Measurements from ENCODE around the gene GLT1D1.

Gene GLT1D1

GRCh38 chr12:128872303-128872702 is 19.0 kb downstream of the GLT1D1 start:
- no peak for DNase-seq (ENCODE audit: low spot score in 2 of 2)
- Mint-ChIP-seq H3K4me3 (no peak overlapping the region), H3K36me3 (ENCODE audit: insufficient read depth) (no peaks in the 10 kb centered on the region), H3K27ac (ENCODE audit: low read depth) (no peak overlapping the region), H3K27me3 (peaks cover 8% of the 10 kb centered on the region), H3K4me1 (no peaks in the 10 kb centered on the region), H3K9me3 (peaks cover 11% of the 10 kb centered on the region)
- ATAC-seq (replicated peaks; ENCODE audit: extremely low read depth, poor library complexity, severe bottlenecking): no peak

- H3K4me3 Mint-ChIP-seq: no peak overlapping the region
- no peak overlapping the region for H3K27ac Mint-ChIP-seq (ENCODE audit: low read depth)
- peaks cover 18% of the 10 kb centered on the region for H3K9me3 Mint-ChIP-seq
- no peaks in the 10 kb centered on the region for H3K27me3 Mint-ChIP-seq
- no peaks in the 10 kb centered on the region for H3K4me1 Mint-ChIP-seq
- ATAC-seq (replicated peaks; ENCODE audit: extremely low read depth, poor library complexity, severe bottlenecking): no peak
- no peak for DNase-seq (ENCODE audit: low spot score in 2 of 2)
- no peaks in the 10 kb centered on the region for H3K36me3 Mint-ChIP-seq (ENCODE audit: insufficient read depth)
These were observed 23.3 kb downstream of the GLT1D1 start for GRCh38 chr12:128876559-128876958.

- Mint-ChIP-seq H3K27me3 (no peaks in the 10 kb centered on the region), H3K4me3 (no peak overlapping the region), H3K4me1 (no peaks in the 10 kb centered on the region), H3K36me3 (ENCODE audit: insufficient read depth) (no peaks in the 10 kb centered on the region), H3K9me3 (peaks cover 12% of the 10 kb centered on the region), H3K27ac (ENCODE audit: low read depth) (no peak overlapping the region)
- DNase-seq (ENCODE audit: low spot score in 2 of 2): no peak
- no peak for ATAC-seq (replicated peaks; ENCODE audit: extremely low read depth, poor library complexity, severe bottlenecking)
These were observed 26.9 kb downstream of the GLT1D1 start for GRCh38 chr12:128879898-128880764.

GRCh38 chr12:128891856-128892255 is 38.6 kb downstream of the GLT1D1 start:
- Mint-ChIP-seq H3K4me1 (no peaks in the 10 kb centered on the region), H3K9me3 (no peaks in the 10 kb centered on the region), H3K27ac (ENCODE audit: low read depth) (no peak overlapping the region), H3K36me3 (ENCODE audit: insufficient read depth) (no peaks in the 10 kb centered on the region), H3K27me3 (no peaks in the 10 kb centered on the region), H3K4me3 (no peak overlapping the region)
- ATAC-seq (replicated peaks; ENCODE audit: extremely low read depth, poor library complexity, severe bottlenecking) (no peak), DNase-seq (ENCODE audit: low spot score in 2 of 2) (no peak)

- H3K27ac Mint-ChIP-seq (ENCODE audit: low read depth): no peak overlapping the region
- H3K36me3 Mint-ChIP-seq (ENCODE audit: insufficient read depth): no peaks in the 10 kb centered on the region
- no peak overlapping the region for H3K4me3 Mint-ChIP-seq
These were observed 50.0 kb downstream of the GLT1D1 start for GRCh38 chr12:128903236-128903635.

GRCh38 chr12:128905003-128905544 is 51.8 kb downstream of the GLT1D1 start:
- ATAC-seq (replicated peaks; ENCODE audit: extremely low read depth, poor library complexity, severe bottlenecking) (no peak), DNase-seq (ENCODE audit: low spot score in 2 of 2) (no peak)
- H3K9me3 Mint-ChIP-seq: no peaks in the 10 kb centered on the region
- H3K36me3 Mint-ChIP-seq (ENCODE audit: insufficient read depth): no peaks in the 10 kb centered on the region
- no peak overlapping the region for H3K4me3 Mint-ChIP-seq
- H3K27ac Mint-ChIP-seq (ENCODE audit: low read depth): no peak overlapping the region
- no peaks in the 10 kb centered on the region for H3K4me1 Mint-ChIP-seq
- H3K27me3 Mint-ChIP-seq: no peaks in the 10 kb centered on the region

More at GRCh38 chr12:128903236-128903635, 50.0 kb downstream of the GLT1D1 start:
- Mint-ChIP-seq H3K4me1 (no peaks in the 10 kb centered on the region), H3K9me3 (no peaks in the 10 kb centered on the region), H3K27me3 (no peaks in the 10 kb centered on the region)
- DNase-seq (ENCODE audit: low spot score in 2 of 2) (no peak), ATAC-seq (replicated peaks; ENCODE audit: extremely low read depth, poor library complexity, severe bottlenecking) (no peak)

GRCh38 chr12:128906485-128907137 is 53.3 kb downstream of the GLT1D1 start:
- no peak overlapping the region for H3K4me3 Mint-ChIP-seq
- no peak overlapping the region for H3K27ac Mint-ChIP-seq (ENCODE audit: low read depth)
- no peaks in the 10 kb centered on the region for H3K4me1 Mint-ChIP-seq
- DNase-seq (ENCODE audit: low spot score in 2 of 2) (no peak), ATAC-seq (replicated peaks; ENCODE audit: extremely low read depth, poor library complexity, severe bottlenecking) (no peak)
- H3K27me3 Mint-ChIP-seq: no peaks in the 10 kb centered on the region
- no peaks in the 10 kb centered on the region for H3K9me3 Mint-ChIP-seq
- H3K36me3 Mint-ChIP-seq (ENCODE audit: insufficient read depth): no peaks in the 10 kb centered on the region

GRCh38 chr12:128908254-128908653 is 55.0 kb downstream of the GLT1D1 start:
- DNase-seq (ENCODE audit: low spot score in 2 of 2): no peak
- Mint-ChIP-seq H3K27ac (ENCODE audit: low read depth) (no peak overlapping the region), H3K36me3 (ENCODE audit: insufficient read depth) (no peaks in the 10 kb centered on the region), H3K4me3 (no peak overlapping the region), H3K27me3 (no peaks in the 10 kb centered on the region), H3K9me3 (no peaks in the 10 kb centered on the region), H3K4me1 (no peaks in the 10 kb centered on the region)
- no peak for ATAC-seq (replicated peaks; ENCODE audit: extremely low read depth, poor library complexity, severe bottlenecking)

- no peak for ATAC-seq (replicated peaks; ENCODE audit: extremely low read depth, poor library complexity, severe bottlenecking)
- DNase-seq (ENCODE audit: low spot score in 2 of 2): no peak
- Mint-ChIP-seq H3K4me3 (no peak overlapping the region), H3K27me3 (no peaks in the 10 kb centered on the region), H3K27ac (ENCODE audit: low read depth) (no peak overlapping the region), H3K36me3 (ENCODE audit: insufficient read depth) (no peaks in the 10 kb centered on the region), H3K9me3 (no peaks in the 10 kb centered on the region), H3K4me1 (no peaks in the 10 kb centered on the region)
These were observed 56.4 kb downstream of the GLT1D1 start for GRCh38 chr12:128909653-128910052.

GRCh38 chr12:128910629-128911028 is 57.4 kb downstream of the GLT1D1 start:
- Mint-ChIP-seq H3K4me1 (no peaks in the 10 kb centered on the region), H3K4me3 (no peak overlapping the region)
- no peak for ATAC-seq (replicated peaks; ENCODE audit: extremely low read depth, poor library complexity, severe bottlenecking)

GRCh38 chr12:128911861-128912260 is 58.6 kb downstream of the GLT1D1 start:
- Mint-ChIP-seq H3K27me3 (no peaks in the 10 kb centered on the region), H3K4me3 (no peak overlapping the region), H3K4me1 (no peaks in the 10 kb centered on the region), H3K9me3 (no peaks in the 10 kb centered on the region), H3K27ac (ENCODE audit: low read depth) (no peak overlapping the region), H3K36me3 (ENCODE audit: insufficient read depth) (no peaks in the 10 kb centered on the region)
- no peak for ATAC-seq (replicated peaks; ENCODE audit: extremely low read depth, poor library complexity, severe bottlenecking)
- no peak for DNase-seq (ENCODE audit: low spot score in 2 of 2)

More at GRCh38 chr12:128910629-128911028, 57.4 kb downstream of the GLT1D1 start:
- H3K27me3 Mint-ChIP-seq: no peaks in the 10 kb centered on the region
- no peak for DNase-seq (ENCODE audit: low spot score in 2 of 2)
- no peak overlapping the region for H3K27ac Mint-ChIP-seq (ENCODE audit: low read depth)
- no peaks in the 10 kb centered on the region for H3K9me3 Mint-ChIP-seq
- H3K36me3 Mint-ChIP-seq (ENCODE audit: insufficient read depth): no peaks in the 10 kb centered on the region

- peak; percentile 79 for ATAC-seq (replicated peaks; ENCODE audit: extremely low read depth, poor library complexity, severe bottlenecking)
- peak in 1 of 2 donors; percentile 15 for DNase-seq (ENCODE audit: low spot score in 2 of 2)
- Mint-ChIP-seq H3K4me3 (no peak overlapping the region), H3K27ac (ENCODE audit: low read depth) (no peak overlapping the region), H3K36me3 (ENCODE audit: insufficient read depth) (no peaks in the 10 kb centered on the region), H3K9me3 (no peaks in the 10 kb centered on the region), H3K27me3 (no peaks in the 10 kb centered on the region), H3K4me1 (no peaks in the 10 kb centered on the region)
These were observed 61.8 kb downstream of the GLT1D1 start for GRCh38 chr12:128914908-128915563.
